Right lobe of liver (tissue), 4 donors: Measurements from ENCODE around the gene STX7.

ENCODE experiments used
- CTCF ChIP-seq, 4 donors: fragments of 200-600 bp in 3 of 4; fragments of 450-650 bp in 1 of 4; IDR thresholded peaks; one replicate each; pipeline versions ENCODE4 v1.5.1 to v1.8.0; 2016 to 2022; ENCODE audit warnings: antibody characterized with exemption in 4 of 4, mild to moderate bottlenecking in 2 of 4
- POLR2A ChIP-seq: fragments of 450-650 bp; IDR thresholded peaks from one replicate; pipeline ENCODE4 v1.6.1; 2017; ENCODE audit warnings: antibody characterized with exemption, mild to moderate bottlenecking
- donor health status: DM: no; HTN: no; CAD: no.
- donor health status: DM: no; HTN: no; CAD: no.
- donor health status: DM: no; HTN: yes; CAD: no.

- TF ChIP-seq CTCF (IDR thresholded peaks at IDR 0.05) (no peak), POLR2A (no peak)
Observed at GRCh38 chr6:132456700-132457143, 56.2 kb downstream of the STX7 start.
